ENCODE data around the gene ATOSB.

ATOSB gene

GRCh38 chr9:35054871-35055644 is 60.6 kb downstream of the ATOSB start:
- DNase-seq: no peak
- no peak for TF ChIP-seq CTCF (IDR thresholded peaks at IDR 0.05)
- Mint-ChIP-seq H3K27ac (no peak overlapping the region), H3K4me3 (no peak overlapping the region), H3K4me1 (no peaks in the 10 kb centered on the region), H3K36me3 (ENCODE audit: low read depth) (peaks cover 97% of the 10 kb centered on the region), H3K27me3 (ENCODE audit: low read depth, poor library complexity) (no peaks in the 10 kb centered on the region), H3K9me3 (peaks cover 4% of the 10 kb centered on the region)

- no peaks in the 10 kb centered on the region for H3K27me3 Mint-ChIP-seq (ENCODE audit: low read depth, poor library complexity)
- peaks cover 4% of the 10 kb centered on the region for H3K9me3 Mint-ChIP-seq
- TF ChIP-seq CTCF (IDR thresholded peaks at IDR 0.05): no peak
- no peak overlapping the region for H3K4me3 Mint-ChIP-seq
- H3K36me3 Mint-ChIP-seq (ENCODE audit: low read depth): peaks cover 97% of the 10 kb centered on the region
- DNase-seq: no peak
- no peaks in the 10 kb centered on the region for H3K4me1 Mint-ChIP-seq
- no peak overlapping the region for H3K27ac Mint-ChIP-seq
These were observed 61.4 kb downstream of the ATOSB start for GRCh38 chr9:35054185-35054835.

Measured in nephron progenitor cell (in vitro differentiated cells).